Measurements from ENCODE around the gene DCXR.

- TF ChIP-seq CTCF (conservative IDR thresholded peaks at IDR 0.05; ENCODE audit: low read depth, low read length) (peak; percentile 93), EZH2 (IDR thresholded peaks at IDR 0.05; ENCODE audit: low read length, unreplicated experiment) (no peak), EZH2phosphoT487 (IDR thresholded peaks at IDR 0.05; ENCODE audit: borderline replicate concordance, low read length) (no peak)
Measured at GRCh38 chr17:82021107-82021899, 16.2 kb downstream of the DCXR start.

All from PC-3 (cell line).